SK-N-SH treated with all-trans-retinoic acid at 6 μM for 48 hours (cell line): ENCODE measurements around the gene XPO6.

Experiments used
- ARNTL ChIP-seq: fragments of 450-650 bp; formaldehyde crosslinking; IDR thresholded peaks from 2 replicates; pipeline ENCODE4 v1.5.0; 2020; ENCODE audit warnings: low read depth, mild to moderate bottlenecking, moderate library complexity, borderline replicate concordance
- GLIS3 ChIP-seq: fragments of 250-450 bp; sonication (Bioruptor Pico); IDR thresholded peaks from 2 replicates; pipeline ENCODE4 v1.5.0; 2020; ENCODE audit warnings: mild to moderate bottlenecking, moderate library complexity
- PATZ1 ChIP-seq: fragments of 250-450 bp; sonication (Bioruptor Pico); IDR thresholded peaks from 2 replicates; pipeline ENCODE4 v1.8.0; 2020; ENCODE audit warnings: mild to moderate bottlenecking, moderate library complexity, borderline replicate concordance
- ZC3H10 ChIP-seq: fragments of 250-450 bp; sonication (Bioruptor Pico); IDR thresholded peaks from 2 replicates; pipeline ENCODE4 v1.5.1; 2021; ENCODE audit warnings: mild to moderate bottlenecking, moderate library complexity

DNA sequence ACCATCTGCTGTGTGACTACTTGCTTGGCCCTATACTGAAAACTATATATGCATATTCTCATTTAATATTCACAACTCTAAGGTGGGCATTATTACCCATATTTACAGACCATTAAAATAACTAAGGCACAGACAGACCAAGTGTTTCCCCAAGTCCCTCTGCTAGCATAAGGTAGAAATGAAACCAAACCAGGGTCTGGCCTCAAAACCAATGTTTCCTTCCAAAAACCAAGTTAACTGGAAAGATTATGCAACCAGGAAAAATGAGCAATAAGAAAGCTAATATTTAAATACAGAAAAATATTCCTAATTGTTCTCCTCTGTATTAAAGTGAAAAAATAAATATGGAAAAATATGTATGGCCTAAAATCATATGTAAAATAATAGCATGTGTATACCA lies 50.1 kb downstream of the XPO6 start:
- TF ChIP-seq ZC3H10, result no peak
- no peak for TF ChIP-seq PATZ1 (CRISPR knock-in tag)
- TF ChIP-seq GLIS3 (CRISPR knock-in tag), result no peak
- TF ChIP-seq ARNTL (CRISPR knock-in tag), result no peak
